ENCODE data around the gene CSGALNACT2. TPM values are rescaled to one million over a fixed set of nuclear protein-coding genes. Genes with fewer than 3 reads are reported as not detected.

Gene CSGALNACT2
- total RNA-seq, 1 experiment from 2014 or later: 6.4 TPM

DNA sequence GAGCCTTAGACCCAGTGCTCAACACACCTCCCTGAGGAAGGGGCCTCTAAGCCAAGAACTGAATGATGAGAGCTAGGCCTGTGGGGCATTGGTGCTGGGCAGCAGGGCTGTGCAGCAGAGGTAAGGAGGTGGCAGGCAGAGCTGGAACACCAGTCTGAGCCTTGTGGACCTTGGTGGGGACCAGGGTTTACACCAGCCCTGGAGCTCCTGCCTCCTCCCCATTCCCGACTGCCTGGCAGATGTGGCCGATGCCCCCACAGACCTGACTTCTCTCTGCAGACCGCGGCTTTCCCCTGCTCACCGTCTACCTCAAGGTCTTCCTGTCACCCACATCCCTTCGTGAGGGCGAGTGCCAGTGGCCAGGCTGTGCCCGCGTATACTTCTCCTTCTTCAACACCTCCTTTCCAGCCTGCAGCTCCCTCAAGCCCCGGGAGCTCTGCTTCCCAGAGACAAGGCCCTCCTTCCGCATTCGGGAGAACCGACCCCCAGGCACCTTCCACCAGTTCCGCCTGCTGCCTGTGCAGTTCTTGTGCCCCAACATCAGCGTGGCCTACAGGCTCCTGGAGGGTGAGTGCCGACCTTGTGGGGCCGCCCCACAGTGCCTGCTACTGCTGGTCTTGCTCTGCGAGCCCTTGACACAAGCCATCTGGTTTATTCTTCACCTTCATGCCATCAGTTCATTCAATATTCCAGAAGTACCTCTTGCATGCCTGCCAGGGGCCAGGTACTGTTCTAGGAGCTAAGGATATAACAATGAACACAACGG lies 36.0 kb upstream of the CSGALNACT2 start:
- H3K27me3 ChIP-seq (replicated peaks; ENCODE audit: control insufficient read depth, insufficient read depth, low read length): peaks cover 6% of the 10 kb centered on the region
- CTCF ChIA-PET: interaction anchor here (0.6 kb wide), 1 partner anchor 26 kb away, joined by 3 read pairs; no protein-coding TSS in a partner anchor
- H3K9me3 ChIP-seq: no peaks in the 10 kb centered on the region
- intact Hi-C loops (cut with micrococcal nuclease; ENCODE audit: unreplicated experiment): loop anchor here (10.0 kb wide), 1 partner anchor 127 kb away; no protein-coding TSS in a partner anchor
- H3K9me3 Mint-ChIP-seq (ENCODE audit: unreplicated experiment): no peaks in the 10 kb centered on the region
- no peak overlapping the region for H3K4me3 ChIP-seq (ENCODE audit: low read depth, low read length)
- H3K36me3 Mint-ChIP-seq (ENCODE audit: insufficient read depth, unreplicated experiment): peaks cover 6% of the 10 kb centered on the region
- POLR2A ChIA-PET: no interaction called here
- TF ChIP-seq, protein P1, sequence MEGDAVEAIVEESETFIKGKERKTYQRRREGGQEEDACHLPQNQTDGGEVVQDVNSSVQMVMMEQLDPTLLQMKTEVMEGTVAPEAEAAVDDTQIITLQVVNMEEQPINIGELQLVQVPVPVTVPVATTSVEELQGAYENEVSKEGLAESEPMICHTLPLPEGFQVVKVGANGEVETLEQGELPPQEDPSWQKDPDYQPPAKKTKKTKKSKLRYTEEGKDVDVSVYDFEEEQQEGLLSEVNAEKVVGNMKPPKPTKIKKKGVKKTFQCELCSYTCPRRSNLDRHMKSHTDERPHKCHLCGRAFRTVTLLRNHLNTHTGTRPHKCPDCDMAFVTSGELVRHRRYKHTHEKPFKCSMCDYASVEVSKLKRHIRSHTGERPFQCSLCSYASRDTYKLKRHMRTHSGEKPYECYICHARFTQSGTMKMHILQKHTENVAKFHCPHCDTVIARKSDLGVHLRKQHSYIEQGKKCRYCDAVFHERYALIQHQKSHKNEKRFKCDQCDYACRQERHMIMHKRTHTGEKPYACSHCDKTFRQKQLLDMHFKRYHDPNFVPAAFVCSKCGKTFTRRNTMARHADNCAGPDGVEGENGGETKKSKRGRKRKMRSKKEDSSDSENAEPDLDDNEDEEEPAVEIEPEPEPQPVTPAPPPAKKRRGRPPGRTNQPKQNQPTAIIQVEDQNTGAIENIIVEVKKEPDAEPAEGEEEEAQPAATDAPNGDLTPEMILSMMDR (IDR thresholded peaks at IDR 0.05; ENCODE audit: insufficient read depth in 1 of 2, low read depth in 1 of 2, low read length in 1 of 2, severe bottlenecking in 1 of 2, unreplicated experiment in 1 of 2): no peak
- H3K4me1 ChIP-seq: no peaks in the 10 kb centered on the region
- no peak overlapping the region for H3K27ac Mint-ChIP-seq (ENCODE audit: unreplicated experiment)
- no peak overlapping the region for H3K4me3 Mint-ChIP-seq (ENCODE audit: unreplicated experiment)
- H3K27me3 Mint-ChIP-seq (ENCODE audit: insufficient read depth, unreplicated experiment): peaks cover 28% of the 10 kb centered on the region
- no TSS peak for BruUV-seq (replicated peaks)
- no peak for DNase-seq
- H3K36me3 ChIP-seq (ENCODE audit: control insufficient read depth, insufficient read depth, low read length): no peaks in the 10 kb centered on the region
- H3K4me1 Mint-ChIP-seq (ENCODE audit: low read depth, unreplicated experiment): no peaks in the 10 kb centered on the region

DNA sequence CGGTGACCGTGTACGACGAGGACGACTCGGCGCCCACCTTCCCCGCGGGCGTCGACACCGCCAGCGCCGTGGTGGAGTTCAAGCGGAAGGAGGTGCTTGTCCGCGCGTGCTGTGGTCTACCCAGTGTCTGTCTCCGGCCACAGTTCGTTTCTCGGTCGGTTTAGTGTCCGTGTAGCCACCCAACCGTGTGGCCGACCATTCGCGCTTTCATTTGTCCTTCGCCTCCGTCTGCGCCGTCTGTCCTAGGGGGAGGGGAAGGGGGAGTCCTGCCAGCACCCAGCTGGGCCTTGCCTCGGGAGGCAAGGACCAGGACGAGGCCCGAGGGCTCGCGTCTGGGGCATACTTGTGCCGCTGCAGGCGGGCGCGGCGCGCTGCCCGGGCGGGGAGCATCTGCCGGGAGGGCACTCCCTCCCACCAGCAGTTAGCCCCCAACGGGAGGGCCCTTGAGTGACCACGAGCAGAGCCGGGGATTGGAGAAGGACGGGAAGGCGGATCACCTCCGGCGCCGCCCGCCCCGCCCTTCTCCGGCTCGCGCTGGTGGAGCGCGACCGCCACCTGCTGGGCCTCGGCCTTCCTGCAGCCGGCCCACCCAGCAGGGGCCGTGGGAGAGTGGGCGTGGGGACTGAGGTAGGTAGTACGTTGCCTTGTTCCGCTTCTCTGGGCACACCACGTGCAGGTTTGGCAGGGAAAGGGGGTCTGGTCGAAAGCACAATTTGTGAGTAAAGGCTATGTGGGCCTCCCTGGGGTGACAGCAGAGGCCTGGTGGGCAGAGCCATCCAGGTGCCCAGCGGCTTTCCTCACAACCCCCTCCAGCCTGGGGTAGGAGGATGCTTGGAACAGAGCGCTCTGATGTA lies 32.9 kb upstream of the CSGALNACT2 start:
- Mint-ChIP-seq H3K27me3 (ENCODE audit: insufficient read depth, unreplicated experiment) (peaks cover 17% of the 10 kb centered on the region), H3K27ac (ENCODE audit: unreplicated experiment) (no peak overlapping the region), H3K4me3 (ENCODE audit: unreplicated experiment) (peak overlapping the region; percentile 68), H3K9me3 (ENCODE audit: unreplicated experiment) (no peaks in the 10 kb centered on the region), H3K36me3 (ENCODE audit: insufficient read depth, unreplicated experiment) (peaks cover 6% of the 10 kb centered on the region), H3K4me1 (ENCODE audit: low read depth, unreplicated experiment) (no peaks in the 10 kb centered on the region)
- H3K9me3 ChIP-seq: no peaks in the 10 kb centered on the region
- peaks cover 3% of the 10 kb centered on the region for H3K27me3 ChIP-seq (replicated peaks; ENCODE audit: control insufficient read depth, insufficient read depth, low read length)
- CTCF ChIA-PET: interaction anchor here (0.8 kb wide), 1 partner anchor 646 kb away, joined by 3 read pairs; no protein-coding TSS in a partner anchor
- peak; percentile 80 to 91 for DNase-seq
- POLR2A ChIA-PET: no interaction called here
- peak overlapping the region; percentile 48 for H3K4me3 ChIP-seq (ENCODE audit: low read depth, low read length)
- no peaks in the 10 kb centered on the region for H3K36me3 ChIP-seq (ENCODE audit: control insufficient read depth, insufficient read depth, low read length)
- no peaks in the 10 kb centered on the region for H3K4me1 ChIP-seq
- no TSS peak for BruUV-seq (replicated peaks)
- intact Hi-C loops (cut with micrococcal nuclease; ENCODE audit: unreplicated experiment): loop anchor here (1.0 to 10.0 kb wide), 4 partner anchors 131 to 357 kb away; no protein-coding TSS in a partner anchor
- TF ChIP-seq, protein P1 (IDR thresholded peaks at IDR 0.05; ENCODE audit: insufficient read depth in 1 of 2, low read depth in 1 of 2, low read length in 1 of 2, severe bottlenecking in 1 of 2, unreplicated experiment in 1 of 2): peak; percentile 99

DNA sequence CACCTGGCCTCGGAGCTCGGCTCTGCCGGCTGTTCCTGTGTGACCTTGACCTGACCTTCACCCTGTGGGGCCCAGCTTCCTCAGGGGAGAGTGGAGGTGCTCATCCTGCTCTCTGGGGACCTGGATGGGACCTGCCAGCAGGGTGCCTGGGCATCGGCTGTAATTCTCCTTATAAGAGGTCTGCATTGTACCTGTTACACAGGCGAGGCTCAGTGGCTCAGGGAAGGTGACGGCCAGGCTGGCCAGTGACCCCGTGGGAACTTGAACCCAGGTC lies 32.4 kb upstream of the CSGALNACT2 start:
- POLR2A ChIA-PET: no interaction called here
- CTCF ChIA-PET: no interaction called here
- Histone ChIP-seq H3K4me1 (no peaks in the 10 kb centered on the region), H3K9me3 (no peaks in the 10 kb centered on the region), H3K36me3 (ENCODE audit: control insufficient read depth, insufficient read depth, low read length) (no peaks in the 10 kb centered on the region), H3K4me3 (ENCODE audit: low read depth, low read length) (no peak overlapping the region), H3K27me3 (replicated peaks; ENCODE audit: control insufficient read depth, insufficient read depth, low read length) (peaks cover 3% of the 10 kb centered on the region)
- no peak overlapping the region for H3K4me3 Mint-ChIP-seq (ENCODE audit: unreplicated experiment)
- H3K4me1 Mint-ChIP-seq (ENCODE audit: low read depth, unreplicated experiment): no peaks in the 10 kb centered on the region
- intact Hi-C loops (cut with micrococcal nuclease; ENCODE audit: unreplicated experiment): loop anchor here (1.0 to 10.0 kb wide), 4 partner anchors 131 to 356 kb away; no protein-coding TSS in a partner anchor
- TF ChIP-seq, protein P1 (IDR thresholded peaks at IDR 0.05; ENCODE audit: insufficient read depth in 1 of 2, low read depth in 1 of 2, low read length in 1 of 2, severe bottlenecking in 1 of 2, unreplicated experiment in 1 of 2): no peak
- DNase-seq: no peak
- H3K9me3 Mint-ChIP-seq (ENCODE audit: unreplicated experiment): no peaks in the 10 kb centered on the region
- peaks cover 6% of the 10 kb centered on the region for H3K36me3 Mint-ChIP-seq (ENCODE audit: insufficient read depth, unreplicated experiment)
- no TSS peak for BruUV-seq (replicated peaks)
- H3K27ac Mint-ChIP-seq (ENCODE audit: unreplicated experiment): no peak overlapping the region
- H3K27me3 Mint-ChIP-seq (ENCODE audit: insufficient read depth, unreplicated experiment): peaks cover 16% of the 10 kb centered on the region
